H1 (cell line): Measurements from ENCODE around the gene IL17RA. TPM values are rescaled to one million over a fixed set of nuclear protein-coding genes. Genes with fewer than 3 reads are reported as not detected.
"Not testable (repeated sequence)": the region's sequence is repeated elsewhere in the genome, so short reads cannot be mapped to it uniquely, and the experiment has no call there.

Experiments used
- CTCF ChIA-PET: fragments of 300-600 bp; sonication (Branson Sonifier 250); formaldehyde crosslinking; loops from one replicate; lab custom pipeline; 2021; ENCODE audit not compliant: partially characterized antibody; lab: Charles Lee
- POLR2A ChIA-PET: fragments of 300-600 bp; sonication (Branson Sonifier 250); formaldehyde crosslinking; loops from one replicate; lab custom pipeline; 2021; ENCODE audit warnings: inconsistent platforms; ENCODE audit not compliant: partially characterized antibody; lab: Charles Lee
- DNase-seq, 2 experiments: peaks; one replicate each; pipeline versions ENCODE4 v3.0.0 to v3.0.0-alpha.2; 2010 to 2022; ENCODE audit warnings: low spot score in 2 of 2, low read depth in 1 of 2, mixed read lengths in 1 of 2
- FAIRE-seq: peaks from 2 replicates; lab custom pipeline; 2011; peaks lifted over from hg19 to GRCh38; lab: Jason Lieb, UNC
- H2AFZ ChIP-seq: 2 replicates; pipeline ENCODE4 v1.8.1; 2012; ENCODE audit warnings: low read length, inconsistent platforms
- H2AK5ac ChIP-seq: 2 replicates; pipeline ENCODE4 v1.6.1; 2013; ENCODE audit warnings: low read depth, low read length
- H2BK120ac ChIP-seq: replicated peaks from 2 replicates; pipeline ENCODE3; 2013; ENCODE audit warnings: low read depth, low read length, inconsistent platforms
- H2BK12ac ChIP-seq: 2 replicates; pipeline ENCODE4 v1.6.1; 2013; ENCODE audit warnings: low read depth, low read length
- H2BK15ac ChIP-seq: 2 replicates; pipeline ENCODE4 v1.6.1; 2013; ENCODE audit warnings: low read length
- H2BK20ac ChIP-seq: 2 replicates; pipeline ENCODE4 v1.6.1; 2013; ENCODE audit warnings: low read length
- H2BK5ac ChIP-seq: 2 replicates; pipeline ENCODE4 v1.6.1; 2013; ENCODE audit warnings: low read depth, low read length
- H3K14ac ChIP-seq: 2 replicates; pipeline ENCODE4 v1.6.1; 2013; ENCODE audit warnings: inconsistent platforms; ENCODE audit not compliant: insufficient read length
- H3K18ac ChIP-seq: 2 replicates; pipeline ENCODE4 v1.6.1; 2013; ENCODE audit warnings: low read length; ENCODE audit errors: extremely low read depth
- H3K23ac ChIP-seq: 2 replicates; pipeline ENCODE4 v1.6.1; 2013; ENCODE audit warnings: inconsistent platforms; ENCODE audit not compliant: insufficient read length
- H3K23me2 ChIP-seq: 2 replicates; pipeline ENCODE4 v1.6.1; 2013; ENCODE audit warnings: low read depth, low read length
- H3K27ac ChIP-seq: 2 replicates; pipeline ENCODE4 v1.6.1; 2011; ENCODE audit warnings: low read depth, low read length, inconsistent platforms
- H3K27me3 ChIP-seq, 4 experiments: replicated peaks in 1 of 4; 1 replicate in 1 of 4; 2 replicates in 3 of 4; pipeline versions ENCODE4 v1.6.1 to v1.8.1; 2011 to 2013; ENCODE audit warnings: low read length in 3 of 4, mild to moderate bottlenecking in 3 of 4, inconsistent platforms in 2 of 4, mixed read lengths in 2 of 4, moderate library complexity in 1 of 4; ENCODE audit not compliant: control insufficient read depth in 3 of 4, insufficient read depth in 3 of 4; ENCODE audit errors: extremely low read depth in 1 of 4
- H3K36me3 ChIP-seq, 4 experiments: 2 replicates each; pipeline versions ENCODE4 v1.6.1 to v1.8.1; 2011 to 2013; ENCODE audit warnings: mild to moderate bottlenecking in 4 of 4, low read length in 3 of 4, moderate library complexity in 2 of 4, control low read depth in 1 of 4, inconsistent platforms in 1 of 4; ENCODE audit not compliant: insufficient read depth in 4 of 4, control insufficient read depth in 2 of 4
- H3K4ac ChIP-seq: replicated peaks from 2 replicates; pipeline ENCODE3; 2013; ENCODE audit warnings: low read length, low read depth, mixed read lengths, inconsistent platforms; ENCODE audit not compliant: insufficient read length
- H3K4me1 ChIP-seq, 4 experiments: replicated peaks in 1 of 4; 1 replicate in 1 of 4; 2 replicates in 3 of 4; pipeline versions ENCODE4 v1.6.1 to v1.8.1; 2011 to 2013; ENCODE audit warnings: low read length in 3 of 4, inconsistent platforms in 2 of 4, mixed read lengths in 1 of 4; ENCODE audit not compliant: insufficient read depth in 4 of 4, control insufficient read depth in 3 of 4
- H3K4me2 ChIP-seq, 2 experiments: 2 replicates each; pipeline versions ENCODE4 v1.6.1 to v1.8.1; 2011 to 2013; ENCODE audit warnings: low read depth in 2 of 2, low read length in 2 of 2, control low read depth in 1 of 2, inconsistent platforms in 1 of 2, mild to moderate bottlenecking in 1 of 2; ENCODE audit not compliant: insufficient read depth in 1 of 2
- H3K4me3 ChIP-seq, 4 experiments: fragments of 200-600, 300-600 bp in 1 of 4; sonication (generic), shearing (Covaris generic), sonication (Bioruptor Twin) in 1 of 4; 2 replicates each; pipeline versions ENCODE4 v1.5.1 to v1.8.1; 2011 to 2016; ENCODE audit warnings: low read length in 4 of 4, low read depth in 3 of 4, control low read depth in 2 of 4, inconsistent platforms in 2 of 4, mild to moderate bottlenecking in 2 of 4, mixed read lengths in 1 of 4, moderate library complexity in 1 of 4; ENCODE audit not compliant: insufficient read depth in 2 of 4; ENCODE audit errors: extremely low read depth in 1 of 4
- H3K56ac ChIP-seq: replicated peaks from 2 replicates; pipeline ENCODE3; 2013; ENCODE audit warnings: low read depth, mild to moderate bottlenecking, mixed read lengths, low read length, inconsistent platforms; ENCODE audit not compliant: insufficient read length
- H3K79me1 ChIP-seq: 2 replicates; pipeline ENCODE4 v1.6.1; 2013; ENCODE audit warnings: low read depth, low read length, control low read depth
- H3K79me2 ChIP-seq, 2 experiments: 2 replicates each; pipeline versions ENCODE4 v1.6.1 to v1.8.1; 2012 to 2013; ENCODE audit warnings: low read length in 2 of 2, mild to moderate bottlenecking in 2 of 2, inconsistent platforms in 1 of 2; ENCODE audit not compliant: insufficient read depth in 2 of 2, control insufficient read depth in 1 of 2
- H3K9ac ChIP-seq, 4 experiments: replicated peaks in 1 of 4; 1 replicate in 1 of 4; 2 replicates in 3 of 4; pipeline versions ENCODE4 v1.6.1 to v1.8.1; 2011 to 2013; ENCODE audit warnings: low read depth in 3 of 4, low read length in 3 of 4, control low read depth in 2 of 4, mild to moderate bottlenecking in 2 of 4, moderate library complexity in 2 of 4, inconsistent platforms in 1 of 4; ENCODE audit errors: extremely low read depth in 1 of 4
- H3K9me3 ChIP-seq, 2 experiments: 2 replicates each; pipeline versions ENCODE4 v1.6.1 to v1.8.1; 2012 to 2013; ENCODE audit warnings: mild to moderate bottlenecking in 2 of 2, moderate library complexity in 2 of 2, control low read depth in 1 of 2, inconsistent platforms in 1 of 2, low read depth in 1 of 2, low read length in 1 of 2, mixed read lengths in 1 of 2; ENCODE audit not compliant: insufficient read depth in 2 of 2
- H4K20me1 ChIP-seq, 2 experiments: replicated peaks in 1 of 2; 2 replicates each; pipeline versions ENCODE3 to v1.8.1; 2011 to 2013; ENCODE audit warnings: inconsistent platforms in 2 of 2, low read length in 2 of 2, mild to moderate bottlenecking in 1 of 2; ENCODE audit not compliant: insufficient read depth in 2 of 2, control insufficient read depth in 1 of 2
- H4K5ac ChIP-seq: 2 replicates; pipeline ENCODE4 v1.6.1; 2013; ENCODE audit warnings: low read length, low read depth, mixed read lengths, inconsistent platforms; ENCODE audit not compliant: insufficient read length
- H4K8ac ChIP-seq: 2 replicates; pipeline ENCODE4 v1.8.0; 2013; ENCODE audit warnings: mild to moderate bottlenecking, moderate library complexity, low read length, inconsistent platforms; ENCODE audit not compliant: insufficient read depth; ENCODE audit errors: extremely low read depth
- H4K91ac ChIP-seq: replicated peaks from 2 replicates; pipeline ENCODE3; 2013; ENCODE audit warnings: low read length, mixed read lengths, inconsistent platforms; ENCODE audit not compliant: insufficient read length
- WGBS, 2 experiments: shearing (Covaris generic) in 1 of 2; methylation state at CpG; one replicate each; pipeline versions ENCODE4 v1.1.6 to v1.1.7; 2013 to 2015; ENCODE audit warnings: low lambda C conversion rate in 2 of 2, mixed read lengths in 2 of 2, inconsistent platforms in 1 of 2, low coverage in 1 of 2, missing lambda C conversion rate in 1 of 2; ENCODE audit not compliant: insufficient replicate concordance in 2 of 2, insufficient coverage in 1 of 2, insufficient read length in 1 of 2; ENCODE audit errors: extremely low coverage in 1 of 2, missing lambda C conversion rate in 1 of 2; 5-methylcytosine and 5-hydroxymethylcytosine counted together
- polyA plus RNA-seq, 7 experiments: library from polyadenylated mRNA; depleted of rRNA in 3 of 7; stranded (reverse) in 5 of 7; unstranded in 2 of 7; fragments of >200 nt in 5 of 7; fragments of 200-250 nt in 2 of 7; gene quantifications; 1 replicate in 5 of 7; 2 replicates in 1 of 7; 4 replicates in 1 of 7; pipeline versions ENCODE4 v1.2.1 to v1.2.3, GENCODE V29; 2011 to 2013; ENCODE audit warnings: missing spikeins in 2 of 7, mixed read lengths in 2 of 7
- total RNA-seq: library from RNA; stranded (reverse); fragmentation: NEBNext Ultra II Directional; extraction: Animal tissue kit (Norgen Biotek cat#: 25700); gene quantifications from 2 replicates; pipeline ENCODE4 v1.2.1, GENCODE V29; 2021

IL17RA gene
- total and polyA plus RNA-seq, 2 of the 8 experiments (the other 6 are each of a cell fraction or from before 2014, with no cell fraction given): 5.6 to 9.9 TPM

- H3K23me2 ChIP-seq, H3K27ac ChIP-seq, CTCF ChIA-PET, H2BK20ac ChIP-seq, H2BK120ac ChIP-seq, H4K20me1 ChIP-seq, H3K14ac ChIP-seq, POLR2A ChIA-PET, H3K27me3 ChIP-seq, H3K23ac ChIP-seq, H3K4me3 ChIP-seq, H2BK15ac ChIP-seq, DNase-seq, H3K36me3 ChIP-seq, H3K79me1 ChIP-seq, H3K4me2 ChIP-seq, H3K79me2 ChIP-seq, H4K5ac ChIP-seq, H3K4ac ChIP-seq, H4K8ac ChIP-seq, H3K9me3 ChIP-seq, FAIRE-seq, H2AK5ac ChIP-seq, H3K4me1 ChIP-seq, H2BK5ac ChIP-seq, H2AFZ ChIP-seq, H2BK12ac ChIP-seq, H3K18ac ChIP-seq, H3K9ac ChIP-seq, H3K56ac ChIP-seq, H4K91ac ChIP-seq: not testable (repeated sequence)
- 90% methylated on average over 33 of the region's 56 CpGs; no CpG with 5 or more reads in 1 of the 2 experiments for WGBS, 2 experiments
Observed at GRCh38 chr22:17035976-17036841, 48.6 kb upstream of the IL17RA start.
